GM12878 (cell line): ENCODE measurements around the gene MED10. TPM values are rescaled to one million over a fixed set of nuclear protein-coding genes. Genes with fewer than 3 reads are reported as not detected.

Experiments used
- ATAC-seq: fragments of 200-7000 bp; cut with Tn5 transposase; 3 replicates; pipeline ENCODE4 v1.9.1; 2020; ENCODE audit warnings: mild to moderate bottlenecking, moderate library complexity
- BruUV-seq: library from RNA; stranded (reverse); fragments of 400-500 nt; replicated peaks from 2 replicates; lab custom pipeline; 2021; lab: Mats Ljungman, UMichigan
- CTCF ChIA-PET: fragments of 300-600 bp; sonication (Branson Sonifier 250); formaldehyde crosslinking; extraction: SDS; loops from one replicate; lab custom pipeline; 2021; ENCODE audit warnings: inconsistent platforms; lab: Yijun Ruan, JAX
- POLR2A ChIA-PET: fragments of 350-600 bp; formaldehyde crosslinking; extraction: SDS; loops from one replicate; lab custom pipeline; 2021; ENCODE audit warnings: inconsistent platforms; lab: Charles Lee
- RAD21 ChIA-PET: fragments of 300-600 bp; sonication (Branson Sonifier 250); formaldehyde crosslinking; loops from one replicate; lab custom pipeline; 2023; ENCODE audit warnings: antibody characterized with exemption; ENCODE audit not compliant: unreplicated experiment; lab: Charles Lee
- SMC1A ChIA-PET: fragments of 300-600 bp; sonication (Branson Sonifier 250); formaldehyde crosslinking; loops from one replicate; lab custom pipeline; 2023; ENCODE audit not compliant: unreplicated experiment, uncharacterized antibody; lab: Charles Lee
- DNase-seq: peaks from one replicate; pipeline ENCODE4 v3.0.0-alpha.2; 2011; ENCODE audit warnings: low read depth, low spot score
- FAIRE-seq: peaks from 3 replicates; lab custom pipeline; 2011; peaks lifted over from hg19 to GRCh38; lab: Jason Lieb, UNC
- H2AFZ ChIP-seq: 2 replicates; pipeline ENCODE4 v1.6.0; 2011; ENCODE audit warnings: low read depth, low read length, control low read depth; ENCODE audit not compliant: control insufficient read depth
- H3K27ac ChIP-seq: 2 replicates; pipeline ENCODE4 v1.5.1; 2011; ENCODE audit warnings: control low read depth; ENCODE audit not compliant: control insufficient read depth, insufficient read depth
- H3K27me3 ChIP-seq, 2 experiments: replicated peaks in 1 of 2; 2 replicates each; pipeline versions ENCODE4 v1.6.0 to v1.6.1; 2011; ENCODE audit warnings: low read length in 1 of 2; ENCODE audit not compliant: control insufficient read depth in 2 of 2, insufficient read depth in 2 of 2
- H3K36me3 ChIP-seq, 2 experiments: 2 replicates each; pipeline ENCODE4 v1.5.1; 2011; ENCODE audit warnings: low read length in 1 of 2; ENCODE audit not compliant: control insufficient read depth in 2 of 2, insufficient read depth in 2 of 2
- H3K4me1 ChIP-seq: 2 replicates; pipeline ENCODE4 v1.6.1; 2011; ENCODE audit warnings: mild to moderate bottlenecking, low read length, moderate library complexity, mixed read lengths; ENCODE audit not compliant: control insufficient read depth, insufficient read depth
- H3K4me2 ChIP-seq: 2 replicates; pipeline ENCODE4 v1.6.0; 2011; ENCODE audit warnings: control low read depth; ENCODE audit not compliant: control insufficient read depth, insufficient read depth
- H3K4me3 ChIP-seq: fragments of 200-600 bp; sonication (generic); 2 replicates; pipeline ENCODE4 v1.5.1; 2016
- H3K79me2 ChIP-seq: 2 replicates; pipeline ENCODE4 v1.6.0; 2011; ENCODE audit warnings: low read length; ENCODE audit not compliant: control insufficient read depth, insufficient read depth
- H3K9ac ChIP-seq: 2 replicates; pipeline ENCODE4 v1.8.0; 2011; ENCODE audit warnings: low read length, control low read depth, mixed read lengths; ENCODE audit not compliant: control insufficient read depth, insufficient read depth
- H3K9me3 ChIP-seq: replicated peaks from 3 replicates; pipeline ENCODE4 v1.5.1; 2011; ENCODE audit warnings: mild to moderate bottlenecking, low read length; ENCODE audit not compliant: control insufficient read depth, insufficient read depth
- H4K20me1 ChIP-seq: 2 replicates; pipeline ENCODE4 v1.6.0; 2011; ENCODE audit not compliant: control insufficient read depth, insufficient read depth
- BACH1 ChIP-seq: fragments of 450-650 bp; IDR thresholded peaks from 2 replicates; pipeline ENCODE4 v1.6.1; 2017; ENCODE audit warnings: mild to moderate bottlenecking, borderline replicate concordance
- KDM1A ChIP-seq: fragments of 200-600 bp; sonication (generic); IDR thresholded peaks from 2 replicates; pipeline ENCODE4 v1.6.1; 2016; ENCODE audit warnings: borderline replicate concordance
- NRF1 ChIP-seq: conservative IDR thresholded peaks from 2 replicates; pipeline ENCODE4 v1.6.1; 2011; ENCODE audit warnings: mild to moderate bottlenecking, low read depth, low read length, improper control_type of control experiment
- SIN3A ChIP-seq: IDR thresholded peaks from 2 replicates; pipeline ENCODE4 v1.6.1; 2012; ENCODE audit warnings: low read depth, low read length, improper control_type of control experiment
- WGBS: methylation state at CpG from one replicate; pipeline ENCODE4 v1.1.6; 2016; ENCODE audit warnings: low lambda C conversion rate; ENCODE audit not compliant: insufficient replicate concordance, insufficient coverage; ENCODE audit errors: missing lambda C conversion rate; 5-methylcytosine and 5-hydroxymethylcytosine counted together
- in situ Hi-C: fragments of 300-500 bp; cut with MboI; formaldehyde crosslinking; loops from 9 replicates; pipeline ENCODE4 v1.14.3; 2018; ENCODE audit warnings: mixed read lengths
- intact Hi-C: fragments of 100-400 bp; cut with micrococcal nuclease; formaldehyde crosslinking; loops from one replicate; pipeline ENCODE4 v1.14.2; 2022; ENCODE audit not compliant: unreplicated experiment
- polyA plus RNA-seq, 11 experiments: library from polyadenylated mRNA; depleted of rRNA in 4 of 11; unstranded in 6 of 11; stranded (reverse) in 5 of 11; fragments of >200 nt; fragmentation: Nextera tagmentation in 4 of 11; fragmentation: Illumina TruSeq in 1 of 11; extraction: Ambion mirVana in 4 of 11; extraction: Trizol in 1 of 11; gene quantifications; 1 replicate in 1 of 11; 2 replicates in 10 of 11; pipeline versions ENCODE4 v1.2.1 to v1.2.3, GENCODE V29; 2011 to 2016; ENCODE audit warnings: inconsistent platforms in 2 of 11, missing spikeins in 2 of 11, low read depth in 1 of 11
- total RNA-seq, 4 experiments: library from RNA; depleted of rRNA in 3 of 4; stranded (reverse); fragments of >200 nt in 3 of 4; fragmentation: Illumina TruSeq in 1 of 4; extraction: Trizol in 1 of 4; gene quantifications; 2 replicates each; pipeline versions ENCODE4 v1.2.1 to v1.2.3, GENCODE V29; 2013 to 2021
- TF ChIP-seq, protein P1 (sequence below): fragments of 450-650 bp; IDR thresholded peaks from 2 replicates; pipeline ENCODE4 v1.6.1; 2017; ENCODE audit warnings: antibody characterized with exemption, mild to moderate bottlenecking, moderate library complexity
- TF ChIP-seq, protein P2 (sequence below): fragments of 450-650 bp; IDR thresholded peaks from 2 replicates; pipeline ENCODE4 v1.6.1; 2018; ENCODE audit warnings: mild to moderate bottlenecking, low read depth, moderate library complexity; ENCODE audit not compliant: partially characterized antibody
- TF ChIP-seq, protein P3 (sequence below): fragments of 450-650 bp; conservative IDR thresholded peaks from 2 replicates; pipeline ENCODE4 v1.6.1; 2017; ENCODE audit warnings: mild to moderate bottlenecking, moderate library complexity
- TF ChIP-seq, protein P4 (sequence below): IDR thresholded peaks from 2 replicates; pipeline ENCODE4 v1.6.1; 2011; ENCODE audit warnings: borderline replicate concordance, low read depth, mild to moderate bottlenecking, moderate library complexity, low read length; ENCODE audit not compliant: insufficient read depth, poor library complexity, severe bottlenecking

MED10 gene
- total and polyA plus RNA-seq, 10 of the 15 experiments (the other 5 are each of a cell fraction or from before 2014, with no cell fraction given) = 21.2 to 111 (median 46.6) TPM

DNA sequence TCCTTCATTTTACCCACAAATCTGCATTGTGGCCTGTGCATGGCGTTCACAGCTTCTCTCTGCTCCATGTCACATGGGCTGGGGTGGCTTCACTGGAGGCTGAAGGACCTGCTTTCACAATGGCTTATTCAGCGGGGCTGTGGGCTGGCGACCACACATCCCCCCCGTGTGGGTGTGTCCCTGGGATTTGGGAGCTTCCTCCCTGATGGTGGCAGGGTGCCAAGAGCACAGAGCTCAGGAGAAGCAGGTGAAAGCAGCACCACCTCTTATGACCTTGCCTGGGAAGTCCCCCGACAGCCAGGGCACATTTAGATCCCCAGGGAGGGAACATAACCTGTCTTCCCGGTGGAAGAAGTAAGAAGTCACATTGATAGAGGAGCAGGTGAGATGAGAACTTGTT is 5.0 kb upstream of the MED10 start (continued):
- TF ChIP-seq, protein P1, sequence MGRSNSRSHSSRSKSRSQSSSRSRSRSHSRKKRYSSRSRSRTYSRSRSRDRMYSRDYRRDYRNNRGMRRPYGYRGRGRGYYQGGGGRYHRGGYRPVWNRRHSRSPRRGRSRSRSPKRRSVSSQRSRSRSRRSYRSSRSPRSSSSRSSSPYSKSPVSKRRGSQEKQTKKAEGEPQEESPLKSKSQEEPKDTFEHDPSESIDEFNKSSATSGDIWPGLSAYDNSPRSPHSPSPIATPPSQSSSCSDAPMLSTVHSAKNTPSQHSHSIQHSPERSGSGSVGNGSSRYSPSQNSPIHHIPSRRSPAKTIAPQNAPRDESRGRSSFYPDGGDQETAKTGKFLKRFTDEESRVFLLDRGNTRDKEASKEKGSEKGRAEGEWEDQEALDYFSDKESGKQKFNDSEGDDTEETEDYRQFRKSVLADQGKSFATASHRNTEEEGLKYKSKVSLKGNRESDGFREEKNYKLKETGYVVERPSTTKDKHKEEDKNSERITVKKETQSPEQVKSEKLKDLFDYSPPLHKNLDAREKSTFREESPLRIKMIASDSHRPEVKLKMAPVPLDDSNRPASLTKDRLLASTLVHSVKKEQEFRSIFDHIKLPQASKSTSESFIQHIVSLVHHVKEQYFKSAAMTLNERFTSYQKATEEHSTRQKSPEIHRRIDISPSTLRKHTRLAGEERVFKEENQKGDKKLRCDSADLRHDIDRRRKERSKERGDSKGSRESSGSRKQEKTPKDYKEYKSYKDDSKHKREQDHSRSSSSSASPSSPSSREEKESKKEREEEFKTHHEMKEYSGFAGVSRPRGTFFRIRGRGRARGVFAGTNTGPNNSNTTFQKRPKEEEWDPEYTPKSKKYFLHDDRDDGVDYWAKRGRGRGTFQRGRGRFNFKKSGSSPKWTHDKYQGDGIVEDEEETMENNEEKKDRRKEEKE = no peak
- TF ChIP-seq, protein P2, sequence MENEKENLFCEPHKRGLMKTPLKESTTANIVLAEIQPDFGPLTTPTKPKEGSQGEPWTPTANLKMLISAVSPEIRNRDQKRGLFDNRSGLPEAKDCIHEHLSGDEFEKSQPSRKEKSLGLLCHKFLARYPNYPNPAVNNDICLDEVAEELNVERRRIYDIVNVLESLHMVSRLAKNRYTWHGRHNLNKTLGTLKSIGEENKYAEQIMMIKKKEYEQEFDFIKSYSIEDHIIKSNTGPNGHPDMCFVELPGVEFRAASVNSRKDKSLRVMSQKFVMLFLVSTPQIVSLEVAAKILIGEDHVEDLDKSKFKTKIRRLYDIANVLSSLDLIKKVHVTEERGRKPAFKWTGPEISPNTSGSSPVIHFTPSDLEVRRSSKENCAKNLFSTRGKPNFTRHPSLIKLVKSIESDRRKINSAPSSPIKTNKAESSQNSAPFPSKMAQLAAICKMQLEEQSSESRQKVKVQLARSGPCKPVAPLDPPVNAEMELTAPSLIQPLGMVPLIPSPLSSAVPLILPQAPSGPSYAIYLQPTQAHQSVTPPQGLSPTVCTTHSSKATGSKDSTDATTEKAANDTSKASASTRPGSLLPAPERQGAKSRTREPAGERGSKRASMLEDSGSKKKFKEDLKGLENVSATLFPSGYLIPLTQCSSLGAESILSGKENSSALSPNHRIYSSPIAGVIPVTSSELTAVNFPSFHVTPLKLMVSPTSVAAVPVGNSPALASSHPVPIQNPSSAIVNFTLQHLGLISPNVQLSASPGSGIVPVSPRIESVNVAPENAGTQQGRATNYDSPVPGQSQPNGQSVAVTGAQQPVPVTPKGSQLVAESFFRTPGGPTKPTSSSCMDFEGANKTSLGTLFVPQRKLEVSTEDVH = no peak

DNA sequence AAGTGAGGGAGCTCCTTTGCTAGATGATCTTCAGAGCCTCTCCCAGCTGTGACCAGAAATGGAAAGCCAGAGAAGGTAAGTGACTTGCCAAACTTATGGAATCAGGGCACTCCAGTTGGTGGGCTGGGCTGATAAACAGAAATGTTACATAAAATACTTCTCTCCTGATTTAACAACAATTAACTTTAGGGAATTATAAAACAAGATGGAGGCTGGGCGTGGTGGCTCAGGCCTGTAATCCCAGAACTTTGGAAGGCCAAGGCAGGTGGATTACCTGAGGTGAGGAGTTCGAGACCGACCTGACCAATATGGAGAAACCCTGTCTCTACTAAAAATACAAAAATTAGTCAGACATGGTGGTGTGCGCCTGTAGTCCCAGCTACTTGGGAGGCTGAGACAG is 899 bp upstream of the MED10 start:
- ATAC-seq (no peak), DNase-seq (no peak), FAIRE-seq (no peak)
- in situ Hi-C loops = loop anchor here (10.0 kb wide), 1 partner anchor 356 kb away; no protein-coding TSS in a partner anchor
- Histone ChIP-seq H3K4me3 (peak overlapping the region; percentile 99), H3K36me3 (peaks cover 4 to 23% of the 10 kb centered on the region in 2 experiments), H3K9me3 (no peaks in the 10 kb centered on the region), H2AFZ (peak overlapping the region; percentile 83), H3K79me2 (peaks cover 32% of the 10 kb centered on the region), H4K20me1 (0 out of 2 replicates have a peak, but pooled peaks cover 3% of the 10 kb centered on the region), H3K4me2 (peak overlapping the region; percentile 93), H3K27ac (peak overlapping the region; percentile 30; the same call in 1 of the 2 replicates), H3K4me1 (no peaks in the 10 kb centered on the region; the same call in 1 of the 2 replicates), H3K9ac (peak overlapping the region; percentile 82), H3K27me3 (no peaks in the 10 kb centered on the region)
- RAD21 ChIA-PET = interaction anchor here (0.7 to 1.2 kb wide), 4 partner anchors 62 to 212 kb away, joined by 3 to 5 read pairs (median 4); no protein-coding TSS in a partner anchor
- WGBS = 95% methylated on average over 4 of the region's 4 CpGs
- CTCF ChIA-PET = interaction anchor here (1.0 to 1.6 kb wide), 3 partner anchors 24 to 139 kb away, joined by 3 to 4 read pairs (median 3); no protein-coding TSS in a partner anchor
- intact Hi-C loops = loop anchor here (2.0 to 10.0 kb wide), 5 partner anchors 103 to 627 kb away; partner anchors contain the start of gene TENT4A
- SMC1A ChIA-PET = interaction anchor here (0.6 to 1.6 kb wide), 6 partner anchors 25 to 191 kb away, joined by 3 to 5 read pairs (median 3); no protein-coding TSS in a partner anchor
- BruUV-seq = no TSS peak
- POLR2A ChIA-PET = interaction anchor here (0.7 kb wide), 1 partner anchor 104 kb away, joined by 4 read pairs; no protein-coding TSS in a partner anchor
- TF ChIP-seq BACH1 (no peak), KDM1A (no peak), SIN3A (no peak), NRF1 (no peak)
- TF ChIP-seq, protein P3, sequence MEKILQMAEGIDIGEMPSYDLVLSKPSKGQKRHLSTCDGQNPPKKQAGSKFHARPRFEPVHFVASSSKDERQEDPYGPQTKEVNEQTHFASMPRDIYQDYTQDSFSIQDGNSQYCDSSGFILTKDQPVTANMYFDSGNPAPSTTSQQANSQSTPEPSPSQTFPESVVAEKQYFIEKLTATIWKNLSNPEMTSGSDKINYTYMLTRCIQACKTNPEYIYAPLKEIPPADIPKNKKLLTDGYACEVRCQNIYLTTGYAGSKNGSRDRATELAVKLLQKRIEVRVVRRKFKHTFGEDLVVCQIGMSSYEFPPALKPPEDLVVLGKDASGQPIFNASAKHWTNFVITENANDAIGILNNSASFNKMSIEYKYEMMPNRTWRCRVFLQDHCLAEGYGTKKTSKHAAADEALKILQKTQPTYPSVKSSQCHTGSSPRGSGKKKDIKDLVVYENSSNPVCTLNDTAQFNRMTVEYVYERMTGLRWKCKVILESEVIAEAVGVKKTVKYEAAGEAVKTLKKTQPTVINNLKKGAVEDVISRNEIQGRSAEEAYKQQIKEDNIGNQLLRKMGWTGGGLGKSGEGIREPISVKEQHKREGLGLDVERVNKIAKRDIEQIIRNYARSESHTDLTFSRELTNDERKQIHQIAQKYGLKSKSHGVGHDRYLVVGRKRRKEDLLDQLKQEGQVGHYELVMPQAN = no peak
- TF ChIP-seq, protein P4, sequence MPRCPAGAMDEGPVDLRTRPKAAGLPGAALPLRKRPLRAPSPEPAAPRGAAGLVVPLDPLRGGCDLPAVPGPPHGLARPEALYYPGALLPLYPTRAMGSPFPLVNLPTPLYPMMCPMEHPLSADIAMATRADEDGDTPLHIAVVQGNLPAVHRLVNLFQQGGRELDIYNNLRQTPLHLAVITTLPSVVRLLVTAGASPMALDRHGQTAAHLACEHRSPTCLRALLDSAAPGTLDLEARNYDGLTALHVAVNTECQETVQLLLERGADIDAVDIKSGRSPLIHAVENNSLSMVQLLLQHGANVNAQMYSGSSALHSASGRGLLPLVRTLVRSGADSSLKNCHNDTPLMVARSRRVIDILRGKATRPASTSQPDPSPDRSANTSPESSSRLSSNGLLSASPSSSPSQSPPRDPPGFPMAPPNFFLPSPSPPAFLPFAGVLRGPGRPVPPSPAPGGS = no peak
